PC-3 (cell line): ENCODE measurements around the gene FMNL1. TPM values are rescaled to one million over a fixed set of nuclear protein-coding genes. Genes with fewer than 3 reads are reported as not detected.

Source experiments
- ATAC-seq: fragments of 200-7000 bp; cut with Tn5 transposase; 2 replicates; pipeline ENCODE4 v1.9.1; 2020; ENCODE audit warnings: mild to moderate bottlenecking, moderate library complexity
- BruUV-seq: library from RNA; stranded (reverse); fragments of 400-500 nt; replicated peaks from 2 replicates; lab custom pipeline; 2021; lab: Mats Ljungman, UMichigan
- CTCF ChIA-PET: fragments of 300-600 bp; sonication (Branson Sonifier 250); formaldehyde crosslinking; loops from one replicate; lab custom pipeline; 2022; ENCODE audit warnings: antibody characterized with exemption; lab: Charles Lee
- POLR2A ChIA-PET: fragments of 300-600 bp; sonication (Branson Sonifier 250); formaldehyde crosslinking; loops from one replicate; lab custom pipeline; 2022; ENCODE audit warnings: antibody characterized with exemption; ENCODE audit not compliant: unreplicated experiment; lab: Charles Lee
- DNase-seq: peaks from one replicate; pipeline ENCODE4 v3.0.0-alpha.2; 2015
- H2AFZ ChIP-seq: fragments of 300-600 bp; sonication (generic); 2 replicates; pipeline ENCODE4 v1.6.0; 2016; ENCODE audit warnings: antibody characterized with exemption, low read length
- H3F3A ChIP-seq: fragments of 300-600 bp; sonication (generic); one replicate; pipeline ENCODE4 v1.6.0; 2017; ENCODE audit warnings: antibody characterized with exemption, low read length, control low read depth, mild to moderate bottlenecking; ENCODE audit not compliant: unreplicated experiment
- H3K27ac ChIP-seq: fragments of 300-600 bp; sonication (generic); 2 replicates; pipeline ENCODE4 v1.5.1; 2016; ENCODE audit warnings: mild to moderate bottlenecking, low read length
- H3K27me3 ChIP-seq: fragments of 300-600 bp; sonication (generic); 2 replicates; pipeline ENCODE4 v1.6.1; 2016; ENCODE audit warnings: low read length, mixed read lengths
- H3K36me3 ChIP-seq: fragments of 300-600 bp; sonication (generic); 2 replicates; pipeline ENCODE4 v1.6.1; 2016; ENCODE audit warnings: low read depth, mixed run types, low read length, mixed read lengths
- H3K4me1 ChIP-seq: fragments of 300-600 bp; sonication (generic); 2 replicates; pipeline ENCODE4 v1.5.1; 2016; ENCODE audit warnings: low read length; ENCODE audit not compliant: insufficient read depth
- H3K4me2 ChIP-seq: fragments of 300-600 bp; sonication (generic); 2 replicates; pipeline ENCODE4 v1.6.0; 2016; ENCODE audit warnings: low read length
- H3K4me3 ChIP-seq: fragments of 300-600 bp; sonication (generic); 2 replicates; pipeline ENCODE4 v1.5.1; 2016; ENCODE audit warnings: mild to moderate bottlenecking, low read length, mixed read lengths
- H3K79me2 ChIP-seq: fragments of 300-600 bp; sonication (generic); 2 replicates; pipeline ENCODE4 v1.6.1; 2017; ENCODE audit warnings: low read length, mixed read lengths
- H3K9ac ChIP-seq: fragments of 300-600 bp; sonication (generic); 2 replicates; pipeline ENCODE4 v1.6.0; 2016; ENCODE audit warnings: mild to moderate bottlenecking, low read length
- H3K9me2 ChIP-seq: fragments of 300-600 bp; sonication (generic); replicated peaks from 2 replicates; pipeline ENCODE4 v1.6.1; 2016; ENCODE audit warnings: mixed run types, low read length, mixed read lengths
- H3K9me3 ChIP-seq: fragments of 300-600 bp; sonication (generic); 2 replicates; pipeline ENCODE4 v1.6.1; 2016; ENCODE audit warnings: low read length, mixed read lengths
- H4K20me1 ChIP-seq: fragments of 300-600 bp; sonication (generic); 2 replicates; pipeline ENCODE4 v1.6.1; 2016; ENCODE audit warnings: low read length, mixed read lengths
- EZH2 ChIP-seq: fragments of 300-600 bp; sonication (generic); IDR thresholded peaks from one replicate; pipeline ENCODE4 v1.6.1; 2017; ENCODE audit warnings: antibody characterized with exemption, mild to moderate bottlenecking, low read length; ENCODE audit not compliant: unreplicated experiment
- EZH2phosphoT487 ChIP-seq: fragments of 300-600 bp; sonication (generic); IDR thresholded peaks from 2 replicates; pipeline ENCODE4 v1.6.1; 2018; ENCODE audit warnings: mild to moderate bottlenecking, antibody characterized with exemption, low read length, borderline replicate concordance
- intact Hi-C: fragments of 100-400 bp; cut with micrococcal nuclease; formaldehyde crosslinking; loops from 2 replicates; pipeline ENCODE4 v1.9.0; 2023
- total RNA-seq: library from RNA; depleted of rRNA; stranded (reverse); fragments of >200 nt; gene quantifications from 2 replicates; pipeline ENCODE4 v1.2.3, GENCODE V29; 2014
- TF ChIP-seq, protein P1 (sequence below): fragments of 300-600 bp; sonication (generic); conservative IDR thresholded peaks from 2 replicates; pipeline ENCODE4 v1.5.1; 2017; ENCODE audit warnings: antibody characterized with exemption, low read depth, mild to moderate bottlenecking, low read length

FMNL1 gene
- total RNA-seq, 1 experiment from 2014 or later: 8.2 TPM

DNA sequence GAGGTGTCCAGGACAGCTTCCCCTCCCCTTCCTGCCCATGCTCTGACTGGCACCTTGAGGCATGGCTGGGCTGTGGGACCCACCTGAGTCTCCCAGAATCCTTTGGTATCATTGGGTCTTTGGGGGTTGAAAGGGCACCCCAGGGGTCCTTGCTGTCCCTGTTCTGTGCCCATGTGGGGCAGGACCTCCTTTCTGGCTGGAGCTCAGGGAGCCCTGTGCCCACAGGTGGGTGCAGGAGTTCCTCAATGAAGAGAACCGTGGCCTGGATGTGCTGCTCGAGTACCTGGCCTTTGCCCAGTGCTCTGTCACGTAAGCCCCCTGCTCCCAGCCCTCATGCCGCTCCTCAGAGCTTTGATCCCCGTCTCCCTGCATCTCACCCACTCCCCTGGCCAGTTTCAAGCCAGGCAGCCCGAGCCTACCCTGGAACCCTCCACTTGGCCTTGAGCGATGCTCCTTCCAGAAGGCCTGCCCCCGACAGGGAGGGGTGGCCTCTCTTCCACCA lies 11.8 kb downstream of the FMNL1 start:
- Histone ChIP-seq H3K79me2 (no peaks in the 10 kb centered on the region), H2AFZ (no peak overlapping the region), H4K20me1 (no peaks in the 10 kb centered on the region), H3K9me3 (no peaks in the 10 kb centered on the region), H3K4me3 (no peak overlapping the region), H3K27ac (no peak overlapping the region), H3K27me3 (no peaks in the 10 kb centered on the region), H3K36me3 (no peaks in the 10 kb centered on the region), H3K9ac (no peak overlapping the region), H3K4me2 (no peak overlapping the region), H3F3A (no peaks in the 10 kb centered on the region), H3K4me1 (peaks cover 27% of the 10 kb centered on the region), H3K9me2 (no peaks in the 10 kb centered on the region)
- BruUV-seq: no TSS peak
- intact Hi-C loops: no loop called here
- TF ChIP-seq EZH2phosphoT487 (no peak), EZH2 (no peak)
- TF ChIP-seq, protein P1, sequence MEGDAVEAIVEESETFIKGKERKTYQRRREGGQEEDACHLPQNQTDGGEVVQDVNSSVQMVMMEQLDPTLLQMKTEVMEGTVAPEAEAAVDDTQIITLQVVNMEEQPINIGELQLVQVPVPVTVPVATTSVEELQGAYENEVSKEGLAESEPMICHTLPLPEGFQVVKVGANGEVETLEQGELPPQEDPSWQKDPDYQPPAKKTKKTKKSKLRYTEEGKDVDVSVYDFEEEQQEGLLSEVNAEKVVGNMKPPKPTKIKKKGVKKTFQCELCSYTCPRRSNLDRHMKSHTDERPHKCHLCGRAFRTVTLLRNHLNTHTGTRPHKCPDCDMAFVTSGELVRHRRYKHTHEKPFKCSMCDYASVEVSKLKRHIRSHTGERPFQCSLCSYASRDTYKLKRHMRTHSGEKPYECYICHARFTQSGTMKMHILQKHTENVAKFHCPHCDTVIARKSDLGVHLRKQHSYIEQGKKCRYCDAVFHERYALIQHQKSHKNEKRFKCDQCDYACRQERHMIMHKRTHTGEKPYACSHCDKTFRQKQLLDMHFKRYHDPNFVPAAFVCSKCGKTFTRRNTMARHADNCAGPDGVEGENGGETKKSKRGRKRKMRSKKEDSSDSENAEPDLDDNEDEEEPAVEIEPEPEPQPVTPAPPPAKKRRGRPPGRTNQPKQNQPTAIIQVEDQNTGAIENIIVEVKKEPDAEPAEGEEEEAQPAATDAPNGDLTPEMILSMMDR: no peak
- DNase-seq (no peak), ATAC-seq (no peak)
- CTCF ChIA-PET: interaction anchor here (0.7 kb wide), 1 partner anchor 44 kb away, joined by 4 read pairs; no protein-coding TSS in a partner anchor
- POLR2A ChIA-PET: no interaction called here

DNA sequence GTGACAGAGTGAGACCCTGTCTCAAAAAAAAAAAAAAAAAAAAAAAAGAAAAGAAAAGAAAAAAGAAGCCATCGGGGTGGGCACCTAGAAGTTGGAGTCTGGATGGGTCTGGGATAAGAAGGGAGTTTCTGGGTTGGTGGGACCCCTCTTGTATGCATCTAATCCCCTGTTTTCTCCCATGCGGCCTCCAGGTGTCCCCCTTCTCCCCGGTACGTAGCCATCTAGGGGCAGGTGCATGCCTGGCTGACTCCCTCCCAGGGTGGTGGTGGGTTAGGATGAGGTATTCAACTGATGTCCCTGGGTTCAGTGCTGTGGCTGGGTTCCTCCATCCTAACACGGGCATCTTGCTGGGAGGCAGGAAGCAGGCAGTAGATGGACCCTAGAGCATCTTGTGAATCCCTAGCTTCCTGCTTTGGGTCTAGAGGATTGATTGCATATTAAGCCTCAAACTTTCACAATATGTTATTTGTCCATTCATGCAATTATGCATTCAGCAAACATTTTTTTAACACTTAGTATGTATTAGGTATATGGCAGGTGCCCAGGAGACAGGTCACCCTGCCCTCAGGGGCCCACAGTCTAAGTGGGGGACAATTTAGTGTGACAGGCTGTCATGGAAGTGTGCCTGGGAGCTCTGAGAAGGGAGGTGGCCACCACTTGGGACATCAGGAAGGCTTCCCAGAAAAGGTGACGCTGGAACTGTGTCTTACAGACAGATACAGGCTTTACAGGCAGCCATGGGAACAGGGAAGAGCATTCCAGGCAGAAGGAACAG lies 13.1 kb downstream of the FMNL1 start:
- Histone ChIP-seq H2AFZ (no peak overlapping the region), H3K4me3 (no peak overlapping the region), H3K9ac (no peak overlapping the region), H3K79me2 (no peaks in the 10 kb centered on the region), H3K27me3 (no peaks in the 10 kb centered on the region), H3K9me3 (no peaks in the 10 kb centered on the region), H3K27ac (no peak overlapping the region), H3F3A (no peaks in the 10 kb centered on the region), H3K4me1 (peaks cover 15% of the 10 kb centered on the region), H3K4me2 (no peak overlapping the region), H3K9me2 (no peaks in the 10 kb centered on the region), H4K20me1 (no peaks in the 10 kb centered on the region), H3K36me3 (no peaks in the 10 kb centered on the region)
- ATAC-seq (peak; percentile 36), DNase-seq (peak; percentile 45)
- no TSS peak for BruUV-seq
- TF ChIP-seq, protein P1: peak; percentile 60
- TF ChIP-seq EZH2 (no peak), EZH2phosphoT487 (no peak)
- intact Hi-C loops: loop anchor here (1.0 kb wide), 2 partner anchors 16 to 100 kb away; partner anchors contain the start of gene ACBD4
- ChIA-PET POLR2A (no interaction called here), CTCF (interaction anchor here (0.6 to 3.0 kb wide), 7 partner anchors 16 to 324 kb away, joined by 3 to 20 read pairs (median 3); partner anchors contain the start of gene ACBD4)
